CD4-positive, alpha-beta memory T cell (primary cell): ENCODE measurements around the gene GNLY. TPM values are rescaled to one million over a fixed set of nuclear protein-coding genes. Genes with fewer than 3 reads are reported as not detected.

Experiments used
- CTCF ChIA-PET: fragments of 350-600 bp; sonication (Branson Sonifier 250); formaldehyde crosslinking; loops from one replicate; lab custom pipeline; 2021; ENCODE audit warnings: inconsistent platforms; ENCODE audit not compliant: partially characterized antibody; lab: Charles Lee
- POLR2A ChIA-PET: fragments of 350-600 bp; sonication (Branson Sonifier 250); formaldehyde crosslinking; loops from one replicate; lab custom pipeline; 2021; ENCODE audit not compliant: partially characterized antibody; lab: Charles Lee
- DNase-seq, 5 donors: peaks; one replicate each; pipeline versions ENCODE4 v3.0.0 to v3.0.0-alpha.2; 2020 to 2022; ENCODE audit warnings: mixed read lengths in 1 of 5
- H3K27ac ChIP-seq: one replicate; pipeline ENCODE4 v1.7.0; 2013; ENCODE audit warnings: low read depth, low read length
- H3K27me3 ChIP-seq: 2 replicates; pipeline ENCODE4 v1.7.0; 2013; ENCODE audit warnings: mild to moderate bottlenecking, low read length, moderate library complexity; ENCODE audit not compliant: insufficient read depth
- H3K36me3 ChIP-seq: 2 replicates; pipeline ENCODE4 v1.7.0; 2013; ENCODE audit warnings: mild to moderate bottlenecking, low read length, moderate library complexity; ENCODE audit not compliant: insufficient read depth
- H3K4me1 ChIP-seq: 2 replicates; pipeline ENCODE4 v1.7.0; 2013; ENCODE audit warnings: mild to moderate bottlenecking, low read length, moderate library complexity; ENCODE audit not compliant: insufficient read depth
- H3K4me3 ChIP-seq, 2 donors: one replicate each; pipeline ENCODE4 v1.7.0; 2013; ENCODE audit warnings: low read length in 2 of 2, mild to moderate bottlenecking in 1 of 2
- H3K9me3 ChIP-seq, 2 donors: one replicate each; pipeline ENCODE4 v1.7.0; 2013; ENCODE audit warnings: low read length in 2 of 2, control low read depth in 1 of 2; ENCODE audit not compliant: control insufficient read depth in 1 of 2
- H3K27ac Mint-ChIP-seq, 7 donors: one replicate each; pipeline ENCODE4 v1.8.0; 2020 to 2021; ENCODE audit warnings: mixed read lengths in 7 of 7, mild to moderate bottlenecking in 6 of 7, inconsistent platforms in 3 of 7, moderate library complexity in 3 of 7
- H3K27me3 Mint-ChIP-seq, 2 donors: one replicate each; pipeline ENCODE4 v1.8.0; 2020 to 2021; ENCODE audit warnings: mixed read lengths in 2 of 2
- H3K36me3 Mint-ChIP-seq, 2 donors: one replicate each; pipeline ENCODE4 v1.8.0; 2020 to 2021; ENCODE audit warnings: mixed read lengths in 2 of 2, inconsistent platforms in 1 of 2, mild to moderate bottlenecking in 1 of 2
- H3K4me1 Mint-ChIP-seq, 4 donors: one replicate each; pipeline ENCODE4 v1.8.0; 2020 to 2021; ENCODE audit warnings: mixed read lengths in 4 of 4, mild to moderate bottlenecking in 1 of 4
- H3K4me3 Mint-ChIP-seq, 8 donors: one replicate each; pipeline ENCODE4 v1.8.0; 2020 to 2021; ENCODE audit warnings: mixed read lengths in 8 of 8, mild to moderate bottlenecking in 7 of 8, moderate library complexity in 6 of 8, inconsistent platforms in 3 of 8
- H3K9me3 Mint-ChIP-seq, 8 donors: one replicate each; pipeline ENCODE4 v1.8.0; 2020 to 2021; ENCODE audit warnings: mixed read lengths in 8 of 8, mild to moderate bottlenecking in 5 of 8, inconsistent platforms in 3 of 8, moderate library complexity in 1 of 8
- intact Hi-C: fragments of 100-400 bp; cut with micrococcal nuclease; formaldehyde crosslinking; loops from one replicate; pipeline ENCODE4 v1.15.1; 2023
- polyA plus RNA-seq, 2 donors: library from polyadenylated mRNA; unstranded; fragments of 300-500 nt; fragmentation: Illumina TruSeq; gene quantifications; one replicate each; pipeline ENCODE4 v1.2.3, GENCODE V29; 2021
- total RNA-seq, 2 experiments: library from RNA; stranded (reverse); gene quantifications; one replicate each; pipeline ENCODE4 v1.2.3, GENCODE V29; 2021

Gene GNLY
- total and polyA plus RNA-seq, 4 experiments from 2014 or later = 17.2 to 32.2 (median 21.1) TPM

GRCh38 chr2:85728342-85728741, 34.2 kb downstream of the GNLY start:
- no peaks in the 10 kb centered on the region for H3K36me3 Mint-ChIP-seq
- H3K27me3 Mint-ChIP-seq = peaks cover 5 to 9% of the 10 kb centered on the region in 2 donors
- intact Hi-C loops = no loop called here
- no peak for DNase-seq
- Histone ChIP-seq H3K4me1 (peaks cover 5% of the 10 kb centered on the region), H3K36me3 (no peaks in the 10 kb centered on the region), H3K4me3 (no peak overlapping the region), H3K9me3 (no peaks in the 10 kb centered on the region), H3K27ac (no peak overlapping the region), H3K27me3 (peaks cover 10% of the 10 kb centered on the region)
- POLR2A ChIA-PET = no interaction called here
- CTCF ChIA-PET = interaction anchor here (0.7 to 2.4 kb wide), 26 partner anchors 9 to 380 kb away, joined by 3 to 25 read pairs (median 4); partner anchors contain the start of genes ATOH8 and GNLY
- no peak overlapping the region for H3K27ac Mint-ChIP-seq
- H3K4me1 Mint-ChIP-seq = peaks cover 0 to 5% (median 2%) of the 10 kb centered on the region in 4 donors
- H3K9me3 Mint-ChIP-seq = no peaks in the 10 kb centered on the region
- H3K4me3 Mint-ChIP-seq = peak overlapping the region in 1 of 8 donors; percentile 54

GRCh38 chr2:85728883-85729824, 35.0 kb downstream of the GNLY start:
- Histone ChIP-seq H3K36me3 (no peaks in the 10 kb centered on the region), H3K27ac (no peak overlapping the region), H3K4me1 (peaks cover 5% of the 10 kb centered on the region), H3K9me3 (no peaks in the 10 kb centered on the region), H3K4me3 (no peak overlapping the region), H3K27me3 (peaks cover 10% of the 10 kb centered on the region)
- H3K27ac Mint-ChIP-seq = peak overlapping the region in 1 of 7 donors; percentile 48
- H3K4me3 Mint-ChIP-seq = no peak overlapping the region
- POLR2A ChIA-PET = no interaction called here
- peaks cover 0 to 5% (median 2%) of the 10 kb centered on the region in 4 donors for H3K4me1 Mint-ChIP-seq
- peaks cover 5 to 9% of the 10 kb centered on the region in 2 donors for H3K27me3 Mint-ChIP-seq
- DNase-seq = peak in 4 of 5 donors; percentile 51 to 61 (median 54)
- CTCF ChIA-PET = interaction anchor here (0.7 to 2.4 kb wide), 28 partner anchors 9 to 380 kb away, joined by 3 to 25 read pairs (median 4); partner anchors contain the start of genes ATOH8 and GNLY
- H3K36me3 Mint-ChIP-seq = no peaks in the 10 kb centered on the region
- H3K9me3 Mint-ChIP-seq = no peaks in the 10 kb centered on the region
- intact Hi-C loops = loop anchor here (1.0 kb wide), 1 partner anchor 85 kb away; no protein-coding TSS in a partner anchor

- H3K27me3 Mint-ChIP-seq = peaks cover 5 to 11% of the 10 kb centered on the region in 2 donors
- no peak for DNase-seq
- no peaks in the 10 kb centered on the region for H3K36me3 Mint-ChIP-seq
- peaks cover 10% of the 10 kb centered on the region for H3K27me3 ChIP-seq
- H3K27ac Mint-ChIP-seq = no peak overlapping the region
- H3K9me3 Mint-ChIP-seq = no peaks in the 10 kb centered on the region
- no peak overlapping the region for H3K4me3 ChIP-seq
- peaks cover 5% of the 10 kb centered on the region for H3K4me1 ChIP-seq
- no peaks in the 10 kb centered on the region for H3K36me3 ChIP-seq
- peaks cover 0 to 5% (median 2%) of the 10 kb centered on the region in 4 donors for H3K4me1 Mint-ChIP-seq
- POLR2A ChIA-PET = no interaction called here
- H3K27ac ChIP-seq = no peak overlapping the region
- H3K4me3 Mint-ChIP-seq = no peak overlapping the region
- no peaks in the 10 kb centered on the region for H3K9me3 ChIP-seq
- CTCF ChIA-PET = interaction anchor here (1.2 to 2.4 kb wide), 6 partner anchors 8 to 86 kb away, joined by 3 to 25 read pairs (median 12); no protein-coding TSS in a partner anchor
- intact Hi-C loops = loop anchor here (1.0 kb wide), 1 partner anchor 84 kb away; no protein-coding TSS in a partner anchor
Observed at GRCh38 chr2:85729825-85730510, 35.8 kb downstream of the GNLY start.

- POLR2A ChIA-PET = no interaction called here
Observed at GRCh38 chr2:85730686-85731230, 36.6 kb downstream of the GNLY start.

GRCh38 chr2:85731606-85732005, 37.4 kb downstream of the GNLY start:
- POLR2A ChIA-PET = no interaction called here
- H3K36me3 ChIP-seq = no peaks in the 10 kb centered on the region

More at GRCh38 chr2:85730686-85731230, 36.6 kb downstream of the GNLY start:
- no peak overlapping the region for H3K4me3 ChIP-seq
- no peaks in the 10 kb centered on the region for H3K9me3 ChIP-seq
- H3K36me3 Mint-ChIP-seq = no peaks in the 10 kb centered on the region
- peaks cover 0 to 5% (median 2%) of the 10 kb centered on the region in 4 donors for H3K4me1 Mint-ChIP-seq
- H3K27me3 ChIP-seq = peaks cover 10% of the 10 kb centered on the region
- peaks cover 5% of the 10 kb centered on the region for H3K4me1 ChIP-seq
- H3K36me3 ChIP-seq = no peaks in the 10 kb centered on the region
- no peak for DNase-seq
- peaks cover 5 to 7% of the 10 kb centered on the region in 2 donors for H3K27me3 Mint-ChIP-seq
- intact Hi-C loops = no loop called here
- CTCF ChIA-PET = no interaction called here
- no peak overlapping the region for H3K27ac ChIP-seq
- no peaks in the 10 kb centered on the region for H3K9me3 Mint-ChIP-seq
- no peak overlapping the region for H3K27ac Mint-ChIP-seq
- no peak overlapping the region for H3K4me3 Mint-ChIP-seq

GRCh38 chr2:85732467-85733120, 38.4 kb downstream of the GNLY start:
- POLR2A ChIA-PET = no interaction called here
- Histone ChIP-seq H3K4me1 (peaks cover 5% of the 10 kb centered on the region), H3K4me3 (no peak overlapping the region), H3K9me3 (no peaks in the 10 kb centered on the region), H3K27me3 (peaks cover 10% of the 10 kb centered on the region), H3K36me3 (no peaks in the 10 kb centered on the region), H3K27ac (no peak overlapping the region)
- H3K4me3 Mint-ChIP-seq = no peak overlapping the region
- peaks cover 0 to 5% (median 2%) of the 10 kb centered on the region in 4 donors for H3K4me1 Mint-ChIP-seq
- H3K9me3 Mint-ChIP-seq = no peaks in the 10 kb centered on the region
- peaks cover 8 to 11% of the 10 kb centered on the region in 2 donors for H3K27me3 Mint-ChIP-seq
- intact Hi-C loops = no loop called here
- CTCF ChIA-PET = interaction anchor here (1.2 to 3.1 kb wide), 4 partner anchors 8 to 312 kb away, joined by 3 to 12 read pairs (median 5); no protein-coding TSS in a partner anchor
- H3K27ac Mint-ChIP-seq = peak overlapping the region in 1 of 7 donors; percentile 47
- DNase-seq = no peak
- H3K36me3 Mint-ChIP-seq = no peaks in the 10 kb centered on the region

More at GRCh38 chr2:85731606-85732005, 37.4 kb downstream of the GNLY start:
- CTCF ChIA-PET = interaction anchor here (3.1 kb wide), 1 partner anchor 83 kb away, joined by 12 read pairs; no protein-coding TSS in a partner anchor
- H3K4me3 Mint-ChIP-seq = no peak overlapping the region
- no peak overlapping the region for H3K4me3 ChIP-seq
- peaks cover 6 to 8% of the 10 kb centered on the region in 2 donors for H3K27me3 Mint-ChIP-seq
- H3K4me1 ChIP-seq = peaks cover 5% of the 10 kb centered on the region
- no peak overlapping the region for H3K27ac Mint-ChIP-seq
- H3K27me3 ChIP-seq = peaks cover 10% of the 10 kb centered on the region
- H3K27ac ChIP-seq = no peak overlapping the region
- H3K36me3 Mint-ChIP-seq = no peaks in the 10 kb centered on the region
- DNase-seq = no peak
- no peaks in the 10 kb centered on the region for H3K9me3 Mint-ChIP-seq
- H3K9me3 ChIP-seq = no peaks in the 10 kb centered on the region
- intact Hi-C loops = no loop called here
- H3K4me1 Mint-ChIP-seq = peaks cover 0 to 5% (median 2%) of the 10 kb centered on the region in 4 donors
